HG03045 (cell line): ENCODE results near the gene AK1.

ENCODE experiments used
- ATAC-seq: cut with Tn5 transposase; IDR thresholded peaks from one replicate; pipeline ENCODE4 v1.9.1; 2021; ENCODE audit warnings: mild to moderate bottlenecking, moderate library complexity; ENCODE audit not compliant: unreplicated experiment

AK1 gene

GRCh38 chr9:127877566-127877998, at the start of gene AK1:
Gene AK1, minus strand, starts transcription at chr9:127877675. Its CDS starts 3,058 bp downstream, at chr9:127874617.
- no peak for ATAC-seq

GRCh38 chr9:127926906-127927200, 49.4 kb upstream of the AK1 start:
- no peak for ATAC-seq

- no peak for ATAC-seq
These were observed 48.8 kb upstream of the AK1 start for GRCh38 chr9:127925959-127926905.

DNA sequence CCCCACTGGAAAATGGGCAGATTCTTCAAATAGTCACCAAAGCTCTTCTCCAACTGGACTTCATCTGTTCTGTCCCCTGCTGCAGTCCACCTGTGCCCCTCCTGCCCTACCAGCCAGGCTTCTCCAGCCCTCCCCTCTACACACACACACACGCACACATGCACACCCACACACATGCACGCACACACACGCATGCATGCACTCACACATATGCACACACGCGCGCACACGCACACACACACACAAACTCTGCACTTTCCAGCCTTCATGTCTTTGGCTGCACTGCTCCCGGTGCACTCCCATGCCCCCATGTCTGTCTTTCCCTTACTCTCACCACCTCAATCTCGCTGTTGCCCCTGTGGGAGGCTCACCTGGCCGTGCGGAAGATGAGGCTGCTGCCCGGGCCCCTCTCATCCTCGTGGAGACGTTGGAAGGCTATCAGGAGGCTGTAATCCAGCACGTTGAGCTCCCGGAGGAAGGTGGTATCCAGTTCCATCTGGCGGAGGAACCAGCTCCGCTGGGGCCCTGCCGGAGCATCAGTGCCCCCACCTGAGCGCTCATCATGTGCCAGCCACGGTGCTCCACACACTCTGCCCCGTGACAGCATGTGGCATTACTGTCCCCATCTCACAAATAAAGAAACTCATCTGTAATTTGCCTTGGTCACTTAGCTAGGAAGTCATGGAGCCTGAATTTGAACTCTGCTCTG, 47.4 kb upstream of the AK1 start:
- no peak for ATAC-seq

- ATAC-seq: no peak
These were observed 46.3 kb upstream of the AK1 start for GRCh38 chr9:127923771-127924170.

DNA sequence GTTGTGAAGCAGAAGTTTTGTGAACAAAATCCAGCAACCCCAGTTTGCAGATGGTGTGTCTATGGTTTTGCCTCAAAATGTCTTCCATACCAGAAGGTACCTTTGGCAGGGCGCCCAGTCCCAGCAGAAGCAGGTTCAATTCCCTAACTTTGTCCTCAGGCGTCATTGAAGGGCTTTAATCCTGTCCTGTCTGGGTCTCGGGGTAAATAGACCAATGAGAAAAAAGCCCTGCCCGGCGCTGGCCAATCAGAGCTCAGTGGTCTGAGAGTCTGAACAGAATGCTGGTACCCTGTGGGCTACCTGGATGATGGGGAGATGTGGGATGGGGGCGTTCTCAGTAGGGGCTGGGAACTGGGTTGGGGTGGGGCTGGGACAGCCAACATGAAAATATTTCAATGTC, 45.6 kb upstream of the AK1 start:
- ATAC-seq: no peak

DNA sequence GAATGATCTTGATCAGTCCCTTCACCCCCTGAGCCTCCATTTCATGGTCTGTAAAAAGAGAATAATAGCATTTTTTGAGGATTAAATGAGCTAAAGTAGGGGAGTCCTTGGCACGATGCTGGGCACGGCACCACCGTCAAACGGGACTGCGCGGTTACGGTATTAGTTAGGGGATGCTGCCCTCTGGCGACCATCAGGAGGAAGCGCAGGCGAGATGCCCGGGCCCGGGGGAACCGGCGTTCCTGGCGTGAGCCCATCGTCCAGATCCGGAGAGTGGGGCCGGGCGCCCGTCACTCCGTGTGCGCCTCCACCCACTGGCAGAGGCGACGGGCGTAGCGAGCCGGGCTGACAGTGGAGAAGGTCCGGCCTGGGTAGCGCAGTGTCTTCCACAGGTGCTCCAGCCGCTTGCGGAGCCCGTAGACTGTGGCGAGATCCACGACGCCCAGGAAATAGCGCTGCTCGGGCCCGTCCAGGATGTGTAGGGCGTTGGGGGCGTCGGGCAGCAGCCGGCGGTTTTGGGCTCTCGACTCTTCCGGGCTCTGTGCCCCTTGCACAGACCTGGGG, 44.2 kb upstream of the AK1 start:
- ATAC-seq: no peak

DNA sequence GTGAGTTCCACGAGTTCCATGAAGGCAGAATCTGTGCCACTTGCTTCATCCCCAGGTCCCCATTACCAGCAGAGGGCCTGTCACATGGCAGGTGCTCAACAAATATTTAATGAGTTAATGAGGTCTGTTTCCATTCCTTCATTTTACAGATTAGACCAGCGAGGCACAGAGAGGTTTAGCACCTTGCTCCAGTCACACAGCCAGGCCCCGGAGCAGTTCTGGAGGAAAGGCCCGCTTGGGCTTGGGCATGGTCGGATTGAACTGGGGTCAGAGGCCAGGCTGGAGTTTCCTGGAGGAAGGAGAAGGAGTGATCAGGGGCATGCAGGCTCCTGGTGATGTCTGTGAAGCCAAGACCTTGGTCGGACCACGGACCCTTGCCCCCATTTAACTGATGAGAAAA, 43.3 kb upstream of the AK1 start:
- no peak for ATAC-seq

GRCh38 chr9:127919253-127919815, 41.9 kb upstream of the AK1 start:
- ATAC-seq: no peak

GRCh38 chr9:127918183-127919107, 41.0 kb upstream of the AK1 start:
- ATAC-seq: no peak

DNA sequence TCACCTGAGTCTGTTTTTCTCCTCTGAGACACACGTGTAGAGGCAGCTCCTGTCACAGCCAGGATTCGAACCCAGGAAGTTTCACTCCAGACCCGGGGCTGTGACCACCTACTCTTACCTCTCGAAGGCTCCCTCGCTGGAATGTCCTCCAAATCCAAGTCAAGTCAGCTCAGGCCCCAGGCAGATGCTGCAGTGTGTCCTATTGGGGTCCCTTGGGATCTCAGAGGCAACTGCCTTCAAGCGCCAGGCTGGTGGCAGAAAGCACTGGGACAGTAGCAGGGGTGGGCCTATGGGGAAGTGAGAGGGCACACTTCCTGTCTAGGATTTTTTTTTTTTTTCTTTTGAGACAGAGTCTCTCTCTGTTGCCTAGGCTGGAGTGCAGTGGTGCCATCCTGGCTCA, 40.1 kb upstream of the AK1 start:
- no peak for ATAC-seq

DNA sequence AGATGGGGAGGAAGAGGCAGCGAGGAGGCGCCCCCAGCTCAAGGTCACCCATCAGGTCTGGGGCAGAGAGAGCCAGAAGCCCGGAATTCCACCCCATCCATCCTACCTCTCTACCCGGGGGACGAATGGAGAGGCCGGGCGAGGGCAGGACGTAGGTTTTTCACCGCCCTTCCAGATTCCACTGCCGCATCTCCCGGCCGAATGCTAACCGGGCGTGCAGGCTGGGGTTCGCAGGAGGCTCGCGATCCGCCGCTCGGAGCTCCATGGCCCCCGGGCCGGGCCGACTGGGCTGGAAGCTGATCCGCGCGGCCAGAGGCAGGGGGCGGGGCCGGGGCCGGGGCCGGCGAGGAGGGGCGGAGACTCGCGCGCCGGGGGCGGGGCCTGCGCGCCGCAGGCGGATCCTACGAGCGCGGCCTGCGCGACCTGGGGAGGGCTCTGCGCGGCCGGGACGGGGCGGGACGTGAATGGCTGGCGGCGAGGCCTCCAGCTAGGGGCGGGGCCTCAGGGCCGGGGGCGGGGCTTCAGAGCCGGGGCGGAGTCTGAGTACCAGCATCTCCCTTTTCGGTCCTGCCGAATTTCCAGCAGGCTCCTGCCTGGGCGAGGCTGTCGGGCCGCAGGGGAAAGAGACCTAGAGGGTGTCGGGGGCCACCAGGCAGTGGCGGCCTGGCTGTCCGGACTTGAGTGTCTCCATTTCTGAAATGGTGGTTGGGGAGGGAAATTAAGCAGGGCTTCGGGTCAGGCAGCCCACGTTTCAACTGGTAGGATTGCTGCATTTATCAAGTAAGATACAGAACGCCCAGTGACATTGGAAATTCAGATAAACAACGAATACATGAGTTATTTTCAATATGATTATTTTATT, 39.5 kb upstream of the AK1 start, which contains the start of gene ST6GALNAC4:
TSS of gene ST6GALNAC4 (minus strand) at position 322 of the 862 bp plus-strand sequence. CDS start 622 bp downstream, outside the sequence.
- ATAC-seq: peak; percentile 71

GRCh38 chr9:127915801-127916719, 38.6 kb upstream of the AK1 start:
- no peak for ATAC-seq

GRCh38 chr9:127915325-127915752, 37.9 kb upstream of the AK1 start:
- ATAC-seq: no peak

GRCh38 chr9:127913682-127914081, 36.2 kb upstream of the AK1 start:
- no peak for ATAC-seq

- no peak for ATAC-seq
These were observed 35.4 kb upstream of the AK1 start for GRCh38 chr9:127912882-127913281.

GRCh38 chr9:127912296-127912695, 34.8 kb upstream of the AK1 start:
- ATAC-seq: no peak

DNA sequence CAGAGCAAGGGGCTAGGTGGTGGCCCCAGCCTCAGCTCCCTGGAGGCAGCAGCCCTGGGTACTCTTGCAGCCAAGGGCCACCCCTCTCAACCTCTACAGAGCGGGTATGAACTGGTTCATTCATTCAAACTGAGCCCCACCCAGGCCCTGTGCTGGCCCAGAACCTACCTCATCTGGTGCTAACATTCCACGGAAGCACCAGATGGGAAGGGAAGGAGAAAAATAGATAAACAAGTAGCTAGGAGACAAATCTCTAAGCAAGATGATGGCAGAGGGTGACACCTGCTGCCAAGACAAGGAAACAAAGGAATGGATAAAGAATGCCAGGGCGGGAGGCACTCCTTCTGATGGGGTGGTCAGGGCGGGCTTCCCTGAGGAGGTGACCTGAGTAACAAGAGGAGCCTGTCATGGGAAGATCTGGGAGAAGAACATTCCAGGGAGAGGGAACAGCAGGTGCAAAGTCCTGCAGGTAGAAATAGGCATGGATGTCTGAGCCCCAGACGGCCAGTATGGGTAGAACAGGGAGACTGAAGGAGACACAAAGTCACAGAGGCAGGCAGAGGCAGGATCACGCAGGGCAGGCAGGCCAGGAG, 33.2 kb upstream of the AK1 start:
- ATAC-seq: no peak
